ENCODE results near the gene C12orf75. TPM values are rescaled to one million over a fixed set of nuclear protein-coding genes. Genes with fewer than 3 reads are reported as not detected.

Gene C12orf75
- total RNA-seq, 4 donors from 2014 or later: 8.5 to 56.3 (median 13.7) TPM

DNA sequence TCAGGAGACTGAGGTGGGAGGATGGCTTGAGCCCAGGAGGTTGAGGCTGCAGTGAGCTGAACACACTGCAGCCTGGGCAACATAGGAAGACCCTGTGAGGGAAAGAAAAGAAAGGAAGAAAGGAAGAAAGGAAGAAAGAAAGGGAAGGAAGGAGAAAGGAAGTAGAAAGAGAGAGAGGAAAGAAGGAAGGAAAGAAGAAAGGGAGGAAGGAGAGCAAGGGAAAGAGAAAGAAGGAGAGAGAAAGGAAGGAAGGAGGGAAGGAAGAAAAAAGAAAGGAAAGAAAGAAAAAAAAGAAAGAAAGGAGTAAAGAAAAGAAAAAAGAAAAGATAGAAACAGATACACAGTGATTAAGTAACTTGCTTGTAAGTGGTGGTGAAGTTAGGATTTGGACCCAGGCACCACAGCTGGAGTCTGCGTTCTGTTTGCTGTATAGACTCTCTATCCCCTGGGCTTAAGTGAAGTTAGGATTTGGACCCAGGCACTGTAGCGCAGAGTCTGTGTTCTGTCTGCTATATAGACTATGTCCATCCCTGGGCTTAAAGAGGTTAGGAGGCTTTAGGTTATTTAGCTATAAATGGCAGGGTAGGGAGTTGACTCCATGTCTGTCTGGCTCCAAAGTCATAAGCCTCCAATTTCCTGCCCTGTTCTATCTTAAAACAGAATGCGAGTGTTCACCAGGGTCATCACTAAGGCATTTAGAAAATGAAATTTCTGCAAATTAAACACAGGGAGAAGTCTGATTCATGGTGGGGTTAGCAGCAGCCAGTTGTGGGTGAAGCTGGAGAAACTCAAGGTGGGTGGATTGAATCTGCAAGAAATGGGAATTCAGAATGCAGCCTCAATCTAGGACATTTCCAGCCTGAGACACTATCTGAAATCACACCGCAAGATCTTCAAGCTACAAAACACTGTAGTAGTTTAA lies 13.3 kb upstream of the C12orf75 start:
- DNase-seq: no peak
- WGBS, 2 donors: 69 to 98% methylated on average over 4 of the region's 4 CpGs

DNA sequence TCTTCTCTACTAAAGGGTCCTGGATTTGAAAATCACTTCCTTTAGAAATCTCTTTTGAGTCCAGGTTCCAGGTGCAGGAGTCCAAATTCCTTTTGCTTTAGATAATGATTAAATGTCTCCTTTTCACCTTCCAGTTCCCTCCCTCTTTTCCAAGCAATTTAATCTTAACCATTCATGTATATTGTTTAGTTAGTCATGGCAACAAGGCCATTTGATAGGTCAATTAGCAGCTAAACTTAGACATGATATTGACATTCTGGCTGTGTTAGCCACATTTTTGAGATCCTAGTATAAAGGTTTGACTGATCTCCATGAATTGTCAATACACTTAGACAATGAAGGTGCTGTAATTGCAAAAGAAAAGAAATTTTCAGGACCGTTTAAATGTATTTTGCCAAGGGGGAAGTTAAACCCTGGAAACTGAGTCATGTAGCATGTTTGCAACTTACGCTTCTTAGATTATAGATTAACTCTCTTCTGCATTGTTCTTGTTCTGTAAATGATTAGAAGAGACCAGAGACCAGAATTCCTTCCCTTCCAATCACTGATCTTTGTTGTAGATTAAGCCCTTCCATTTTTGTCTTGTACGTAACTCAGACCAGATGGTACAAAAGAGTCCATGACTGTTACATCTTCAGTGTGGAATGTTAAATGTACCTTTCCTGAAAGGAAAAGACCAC lies 12.4 kb upstream of the C12orf75 start:
- TF ChIP-seq, protein P1, sequence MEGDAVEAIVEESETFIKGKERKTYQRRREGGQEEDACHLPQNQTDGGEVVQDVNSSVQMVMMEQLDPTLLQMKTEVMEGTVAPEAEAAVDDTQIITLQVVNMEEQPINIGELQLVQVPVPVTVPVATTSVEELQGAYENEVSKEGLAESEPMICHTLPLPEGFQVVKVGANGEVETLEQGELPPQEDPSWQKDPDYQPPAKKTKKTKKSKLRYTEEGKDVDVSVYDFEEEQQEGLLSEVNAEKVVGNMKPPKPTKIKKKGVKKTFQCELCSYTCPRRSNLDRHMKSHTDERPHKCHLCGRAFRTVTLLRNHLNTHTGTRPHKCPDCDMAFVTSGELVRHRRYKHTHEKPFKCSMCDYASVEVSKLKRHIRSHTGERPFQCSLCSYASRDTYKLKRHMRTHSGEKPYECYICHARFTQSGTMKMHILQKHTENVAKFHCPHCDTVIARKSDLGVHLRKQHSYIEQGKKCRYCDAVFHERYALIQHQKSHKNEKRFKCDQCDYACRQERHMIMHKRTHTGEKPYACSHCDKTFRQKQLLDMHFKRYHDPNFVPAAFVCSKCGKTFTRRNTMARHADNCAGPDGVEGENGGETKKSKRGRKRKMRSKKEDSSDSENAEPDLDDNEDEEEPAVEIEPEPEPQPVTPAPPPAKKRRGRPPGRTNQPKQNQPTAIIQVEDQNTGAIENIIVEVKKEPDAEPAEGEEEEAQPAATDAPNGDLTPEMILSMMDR (IDR thresholded peaks at IDR 0.05): no peak
- no peak for TF ChIP-seq POLR2A (IDR thresholded peaks at IDR 0.05)
- H3K27ac ChIP-seq: no peak overlapping the region
- H3K4me1 ChIP-seq: peaks cover 0 to 21% (median 11%) of the 10 kb centered on the region in 3 donors
- 75 to 77% methylated on average over 3 of the region's 3 CpGs for WGBS, 2 donors
- no peaks in the 10 kb centered on the region for H3K9me3 ChIP-seq
- no peak overlapping the region for H3K4me3 ChIP-seq
- no peaks in the 10 kb centered on the region for H3K27me3 ChIP-seq
- intact Hi-C loops (cut with DNase I): no loop called here
- H3K36me3 ChIP-seq: no peaks in the 10 kb centered on the region
- no peak for DNase-seq

More for the DNA sequence above, 13.3 kb upstream of the C12orf75 start:
- Histone ChIP-seq H3K36me3 (no peaks in the 10 kb centered on the region), H3K27ac (no peak overlapping the region), H3K4me1 (peaks cover 0 to 23% (median 11%) of the 10 kb centered on the region in 3 donors), H3K9me3 (no peaks in the 10 kb centered on the region), H3K4me3 (no peak overlapping the region), H3K27me3 (no peaks in the 10 kb centered on the region)
- intact Hi-C loops (cut with DNase I): no loop called here
- TF ChIP-seq, protein P1 (IDR thresholded peaks at IDR 0.05): no peak
- no peak for TF ChIP-seq POLR2A (IDR thresholded peaks at IDR 0.05)

DNA sequence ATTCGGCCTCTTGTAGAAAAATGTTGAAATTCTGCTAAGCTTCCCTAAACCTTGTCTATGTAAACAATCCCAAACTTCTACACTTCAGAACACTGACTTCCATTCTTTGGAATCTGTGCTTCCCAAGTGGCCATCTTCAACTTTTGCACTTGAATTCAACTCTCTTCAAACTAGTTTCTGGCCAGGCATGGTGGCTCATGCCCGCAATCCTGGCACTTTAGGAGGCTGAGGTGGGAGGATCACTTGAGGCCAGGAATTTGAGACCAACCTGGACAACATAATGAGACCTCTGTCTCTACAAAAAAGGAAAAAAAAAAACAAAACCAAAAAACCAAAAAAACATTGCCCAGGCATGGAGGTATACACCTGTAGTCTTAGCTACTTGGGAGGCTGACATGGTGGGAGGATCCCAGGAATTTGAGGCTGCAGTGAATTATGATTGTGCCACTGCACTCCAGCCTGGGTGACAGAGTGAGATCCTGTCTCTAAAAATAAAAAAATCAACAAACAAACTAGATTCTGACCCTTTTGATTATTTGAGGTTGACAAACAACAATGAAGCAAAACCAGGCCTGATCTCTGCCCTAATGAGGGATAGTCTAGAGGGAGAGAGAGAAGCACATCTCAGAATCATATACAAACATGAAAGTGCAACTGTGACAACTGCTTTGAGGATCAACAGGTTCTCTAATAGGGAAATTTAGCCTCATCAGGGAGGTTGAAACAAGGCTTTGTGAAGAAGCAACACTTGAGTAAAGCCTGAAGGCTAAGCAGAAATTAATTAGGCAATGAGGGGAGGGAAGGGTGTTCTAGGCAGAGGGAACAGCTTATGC lies 11.6 kb upstream of the C12orf75 start:
- H3K27ac ChIP-seq: no peak overlapping the region
- no peak for DNase-seq
- WGBS, 2 donors: 63 to 85% methylated on average over 1 to 2 of the region's 2 CpGs
- intact Hi-C loops (cut with DNase I): no loop called here
- H3K36me3 ChIP-seq: no peaks in the 10 kb centered on the region
- H3K4me1 ChIP-seq: peaks cover 0 to 21% (median 11%) of the 10 kb centered on the region in 3 donors
- no peak overlapping the region for H3K4me3 ChIP-seq
- TF ChIP-seq POLR2A (IDR thresholded peaks at IDR 0.05): no peak
- TF ChIP-seq, protein P1 (IDR thresholded peaks at IDR 0.05): no peak
- H3K9me3 ChIP-seq: no peaks in the 10 kb centered on the region
- H3K27me3 ChIP-seq: no peaks in the 10 kb centered on the region

DNA sequence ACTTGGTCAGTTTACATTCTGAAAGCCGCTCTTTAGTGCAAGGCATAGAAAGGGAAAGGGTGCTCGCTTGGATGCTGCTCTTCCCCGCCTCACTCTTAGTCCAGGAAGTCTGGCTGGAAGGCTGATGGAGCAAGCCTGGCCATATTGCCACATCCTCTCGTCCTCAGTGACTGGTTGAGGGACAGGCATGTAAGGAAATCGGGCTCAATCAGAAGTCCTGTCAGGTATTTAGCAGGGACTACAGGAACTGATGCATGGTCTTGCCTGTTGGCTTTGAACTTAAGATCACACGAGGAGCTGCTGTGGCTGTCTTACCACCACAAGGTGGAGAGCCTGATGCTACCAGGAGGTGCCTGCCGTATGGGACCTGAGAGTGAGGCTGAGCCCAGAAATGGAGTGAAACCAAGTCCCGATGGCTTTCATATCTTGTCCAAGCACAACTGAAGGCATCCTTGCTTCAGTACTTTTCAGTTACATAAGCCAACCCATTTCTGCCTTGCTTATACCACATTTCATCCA lies 10.7 kb upstream of the C12orf75 start:
- 79 to 84% methylated on average over 8 of the region's 8 CpGs for WGBS, 2 donors
- intact Hi-C loops (cut with DNase I): no loop called here
- TF ChIP-seq, protein P1 (IDR thresholded peaks at IDR 0.05): no peak
- TF ChIP-seq POLR2A (IDR thresholded peaks at IDR 0.05): no peak
- H3K27me3 ChIP-seq: no peaks in the 10 kb centered on the region
- no peak for DNase-seq
- H3K36me3 ChIP-seq: no peaks in the 10 kb centered on the region
- H3K9me3 ChIP-seq: no peaks in the 10 kb centered on the region
- H3K4me1 ChIP-seq: peaks cover 0 to 16% (median 11%) of the 10 kb centered on the region in 3 donors
- H3K27ac ChIP-seq: no peak overlapping the region
- no peak overlapping the region for H3K4me3 ChIP-seq
